Measurements from ENCODE around the gene SLC38A10.

Gene SLC38A10

DNA sequence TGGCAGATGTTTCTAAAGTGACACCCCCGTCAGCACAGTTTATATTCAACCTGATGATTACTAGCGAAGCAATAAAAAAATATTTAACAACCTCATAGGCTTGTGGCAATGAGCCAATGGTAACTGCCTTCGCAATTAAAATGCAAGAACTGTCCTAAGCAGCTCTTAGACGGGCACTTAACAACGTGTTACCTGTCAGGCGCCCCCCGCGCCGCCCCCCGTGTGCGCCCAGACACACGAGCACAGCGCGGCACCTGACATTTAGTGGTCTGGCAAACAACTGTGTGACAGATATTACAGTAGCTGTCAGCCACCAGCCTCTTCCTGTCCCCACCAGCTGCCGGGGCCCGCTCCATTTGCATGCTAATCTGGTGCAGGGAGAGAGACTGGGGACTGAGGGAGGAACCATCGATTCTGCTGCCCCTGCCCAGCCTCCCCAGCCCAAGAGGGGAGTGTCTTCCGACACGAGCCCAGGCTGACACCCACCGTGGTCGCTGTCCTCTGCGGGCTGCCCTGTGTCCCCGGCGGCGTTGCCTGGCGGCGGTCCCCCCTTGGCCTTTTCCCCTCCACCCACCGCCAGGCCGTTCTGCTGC lies 43.3 kb downstream of the SLC38A10 start:
- no peak for DNase-seq

DNA sequence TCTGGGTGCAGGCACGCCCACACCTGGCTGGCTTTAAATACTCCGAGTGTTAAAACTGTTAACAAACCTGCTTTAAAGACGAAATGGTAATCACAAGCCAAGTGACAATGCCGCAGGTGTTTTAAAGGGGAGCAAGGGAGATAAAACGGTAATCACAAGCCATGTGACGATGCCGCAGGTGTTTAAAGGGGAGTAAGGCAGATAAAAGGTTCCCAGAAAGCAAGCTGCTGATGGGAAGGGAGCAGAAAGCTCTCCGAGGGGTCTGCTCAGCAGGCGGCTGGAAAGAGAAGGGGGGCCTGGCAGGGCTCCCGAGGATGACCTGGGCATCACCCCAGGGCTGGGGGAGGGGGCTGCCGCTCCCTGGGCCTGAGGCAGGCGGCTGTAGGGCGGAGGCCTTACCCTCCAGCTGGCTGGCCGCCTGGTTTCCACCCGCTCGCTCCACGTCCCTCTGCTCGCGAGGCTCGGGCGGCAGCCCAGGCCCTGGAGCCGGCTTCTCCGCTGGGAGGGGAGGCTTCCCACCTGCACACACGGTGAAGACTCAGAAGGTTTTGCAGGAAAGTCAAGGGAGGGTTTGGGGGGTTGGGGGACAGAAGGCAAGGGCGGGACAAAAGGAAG lies 43.9 kb downstream of the SLC38A10 start:
- DNase-seq: no peak

DNA sequence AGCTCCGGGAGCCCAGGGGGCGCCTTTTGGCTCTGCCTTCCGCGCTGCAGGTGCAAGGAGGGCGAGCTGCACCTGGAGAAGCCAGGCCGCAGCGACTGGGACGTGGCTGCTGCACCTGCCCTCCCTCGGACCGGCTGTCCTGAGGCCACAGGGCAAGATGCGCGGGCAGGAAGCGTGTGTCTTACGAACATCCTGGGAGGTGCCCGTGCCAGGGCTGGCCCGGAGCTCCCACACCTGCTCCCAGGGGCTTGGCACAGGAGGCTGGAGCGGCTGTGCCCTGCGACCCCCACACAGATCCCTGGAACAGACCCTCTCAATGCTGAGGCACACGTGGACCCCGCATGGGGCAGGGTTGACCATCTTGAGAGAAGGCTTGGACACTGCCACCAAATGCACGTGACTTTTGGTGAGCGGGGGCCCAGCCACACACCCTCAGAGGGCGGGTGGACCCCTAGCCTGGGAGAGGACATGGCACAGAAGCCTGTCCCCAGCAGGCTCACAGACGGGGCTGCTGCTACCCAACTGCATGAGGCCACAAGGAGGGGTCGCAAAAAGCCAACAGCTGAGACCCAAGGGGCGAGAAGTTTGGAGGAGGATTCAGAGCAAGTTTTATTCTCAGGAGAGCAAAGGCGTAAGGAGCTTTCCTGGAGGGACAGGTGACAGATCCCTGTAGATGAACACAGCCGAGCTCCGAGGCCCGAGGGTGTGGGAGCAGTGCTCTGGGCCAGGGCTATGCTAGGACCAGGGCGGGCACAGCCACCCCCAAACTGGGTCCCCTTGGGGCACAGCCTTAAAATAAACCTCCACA lies 44.6 kb downstream of the SLC38A10 start:
- no peak for DNase-seq

DNA sequence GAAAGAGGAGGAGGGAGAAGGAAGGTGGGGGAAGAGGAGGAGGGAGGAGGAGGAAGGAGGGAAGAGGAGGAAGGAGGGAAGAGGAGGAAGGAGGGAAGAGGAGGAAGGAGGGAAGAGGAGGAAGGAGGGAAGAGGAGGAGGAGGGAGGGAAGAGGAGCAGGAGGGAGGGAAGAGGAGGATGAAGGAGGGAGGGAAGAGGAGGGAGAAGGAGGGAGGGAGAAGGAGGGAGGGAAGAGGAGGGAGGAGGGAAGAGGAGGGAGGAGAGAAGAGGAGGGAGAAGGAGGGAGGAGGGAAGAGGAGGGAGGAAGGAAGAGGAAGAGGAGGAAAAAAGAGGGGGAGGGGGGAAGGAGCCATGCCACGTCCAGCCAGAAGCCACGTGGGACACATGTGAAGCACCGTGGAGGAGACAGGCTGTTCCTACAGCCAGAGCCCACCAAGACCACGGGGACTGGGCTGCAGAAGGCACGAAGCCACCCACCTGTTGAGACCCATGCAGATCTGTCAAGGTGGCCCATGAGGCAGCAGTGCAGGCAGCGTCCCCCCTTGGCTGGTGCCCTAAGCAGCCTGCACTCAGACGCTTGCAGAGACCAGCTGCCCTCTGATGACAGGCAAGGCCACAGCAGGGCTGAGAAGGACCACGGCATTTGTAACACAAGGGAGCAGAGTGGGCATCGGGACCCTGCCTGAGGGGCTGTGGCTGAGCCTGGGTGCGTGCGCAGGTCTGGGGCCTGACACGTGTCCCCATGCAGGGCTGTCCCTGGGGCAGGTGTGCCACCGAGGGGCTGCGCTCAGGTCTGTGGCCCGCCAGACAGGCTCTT lies 45.7 kb downstream of the SLC38A10 start:
- DNase-seq: no peak

DNA sequence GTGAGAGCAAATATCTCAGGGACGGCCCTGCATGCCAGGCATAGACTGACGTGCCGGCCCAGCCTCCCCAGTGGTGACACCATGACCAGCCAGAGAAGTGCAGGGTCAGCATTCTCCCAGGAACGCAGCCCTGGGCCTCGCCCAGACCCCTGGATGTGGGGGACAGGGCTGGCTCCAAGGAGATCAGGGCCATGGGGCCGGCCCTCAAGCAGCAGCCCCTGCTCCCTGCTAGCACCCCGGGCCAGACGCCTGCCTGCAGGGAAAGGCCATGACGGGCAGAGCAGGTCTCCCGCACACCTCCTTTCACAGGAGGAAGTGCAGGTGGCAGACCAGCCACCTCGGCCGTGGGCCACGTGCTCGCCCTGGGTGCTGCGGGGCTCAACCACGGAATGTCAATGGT lies 46.5 kb downstream of the SLC38A10 start:
- DNase-seq: no peak

GRCh38 chr17:81247339-81247990 lies 47.6 kb downstream of the SLC38A10 start:
- DNase-seq: no peak

DNA sequence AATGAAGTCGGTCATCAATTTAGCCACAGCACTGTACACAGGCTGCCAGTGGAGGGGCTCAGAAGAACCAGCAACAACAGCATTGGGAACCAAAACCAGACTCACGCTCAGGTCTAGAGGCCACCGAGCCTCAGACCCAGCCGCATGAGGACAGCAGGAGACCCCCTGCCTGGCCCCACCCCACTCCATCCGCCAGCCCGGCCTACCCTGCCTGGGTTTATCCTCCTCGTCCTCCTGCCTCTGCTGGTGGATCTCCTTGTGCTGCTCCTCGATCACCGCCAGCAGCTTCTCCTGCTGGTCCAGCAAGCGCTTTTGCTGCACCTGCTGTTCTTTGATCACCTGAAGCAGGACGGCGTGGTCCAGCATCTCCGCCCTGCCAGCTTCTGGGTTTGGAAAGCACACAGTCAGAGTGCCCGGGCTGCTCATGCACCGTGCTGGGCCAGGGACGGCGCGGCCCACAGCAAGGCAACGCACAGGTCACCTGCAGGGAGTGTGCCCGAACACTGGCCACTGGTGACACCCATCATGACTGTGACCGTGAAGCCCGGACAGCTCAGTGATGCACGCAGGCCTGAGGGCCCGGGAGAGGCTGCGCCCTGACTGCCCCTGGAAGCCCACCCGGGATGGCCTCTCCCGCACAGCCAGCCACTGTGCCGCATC lies 48.3 kb downstream of the SLC38A10 start:
- no peak for DNase-seq

DNA sequence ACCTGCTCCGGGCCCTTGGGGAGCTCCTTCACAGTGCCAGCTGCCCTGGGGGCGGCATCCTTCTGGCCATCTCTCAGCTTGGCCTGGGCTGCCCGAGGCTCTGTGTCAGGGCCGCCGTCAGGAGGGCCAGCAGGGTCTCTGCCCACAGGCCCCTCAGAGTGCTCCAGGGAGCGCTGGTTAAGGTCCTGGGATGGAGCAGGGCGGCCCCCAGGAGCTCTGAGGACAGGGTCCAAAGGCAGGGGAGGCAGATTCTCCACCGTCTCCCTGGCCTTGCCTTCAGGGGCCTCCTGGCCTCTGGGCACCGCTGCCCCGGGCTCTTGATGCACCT lies 48.8 kb downstream of the SLC38A10 start:
- no peak for DNase-seq

DNA sequence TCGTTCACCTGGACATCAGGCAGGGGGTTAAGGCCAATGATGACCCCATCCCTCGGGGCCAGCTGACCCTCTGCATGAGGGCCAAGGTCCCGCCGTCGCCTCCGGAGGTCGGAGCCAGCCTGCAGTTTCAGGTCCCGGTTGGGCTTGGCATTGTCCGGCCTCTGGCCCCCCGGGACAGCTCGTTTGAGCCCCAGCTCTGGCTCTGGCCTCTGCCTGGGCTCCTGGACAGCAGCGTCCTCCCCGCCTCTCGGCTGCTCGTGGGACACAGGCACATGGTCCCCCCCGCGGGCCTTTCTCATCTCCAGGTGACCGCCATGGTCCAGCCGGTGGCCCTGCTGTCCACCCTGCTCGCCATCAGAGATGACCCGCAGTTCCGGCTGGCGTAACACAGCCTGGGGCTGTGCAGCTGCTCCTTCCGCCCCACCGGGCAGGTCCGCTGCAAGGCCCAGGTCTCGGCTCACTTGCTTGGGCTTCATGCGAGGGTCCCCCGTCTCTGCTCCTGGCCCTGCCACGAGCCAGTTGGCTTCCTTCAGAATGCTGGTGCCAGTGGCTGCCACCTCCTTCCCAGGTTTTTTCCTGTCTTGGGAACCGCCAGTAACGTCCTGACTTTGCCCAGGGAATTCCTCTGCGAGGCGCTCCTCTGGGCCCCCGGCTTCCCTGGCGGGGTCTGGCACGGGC lies 49.3 kb downstream of the SLC38A10 start:
- no peak for DNase-seq

DNA sequence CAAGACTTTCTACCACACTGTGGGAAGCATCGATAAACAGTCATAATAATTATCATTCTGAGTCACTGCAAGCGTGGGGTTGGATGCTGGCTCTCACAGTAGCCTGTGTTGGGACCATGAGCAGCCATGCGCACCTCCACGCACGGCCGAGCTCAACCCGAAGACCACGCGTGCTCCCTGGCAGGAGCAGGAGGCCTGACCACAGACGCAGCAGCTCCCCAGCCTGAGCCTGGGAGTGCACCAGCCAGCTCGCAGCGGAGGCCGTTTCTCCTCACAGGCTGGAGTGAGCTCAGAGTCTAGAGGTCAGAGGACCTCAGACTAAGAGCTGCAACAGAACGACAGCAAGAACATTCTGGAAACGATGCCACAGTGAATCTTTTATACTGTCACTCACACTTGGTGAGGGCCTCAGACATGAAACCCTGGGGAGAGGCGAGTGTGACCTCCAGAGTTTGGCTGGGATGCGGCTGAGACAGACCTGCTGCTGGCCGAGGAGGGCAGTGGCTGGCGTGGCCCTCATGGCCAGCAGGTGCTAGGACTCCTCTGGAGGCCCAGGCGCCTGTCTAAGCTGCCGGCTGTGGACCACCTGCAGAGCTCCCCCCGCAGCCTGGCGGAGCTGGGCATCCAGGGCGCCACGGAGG lies 50.0 kb downstream of the SLC38A10 start:
- no peak for DNase-seq

DNA sequence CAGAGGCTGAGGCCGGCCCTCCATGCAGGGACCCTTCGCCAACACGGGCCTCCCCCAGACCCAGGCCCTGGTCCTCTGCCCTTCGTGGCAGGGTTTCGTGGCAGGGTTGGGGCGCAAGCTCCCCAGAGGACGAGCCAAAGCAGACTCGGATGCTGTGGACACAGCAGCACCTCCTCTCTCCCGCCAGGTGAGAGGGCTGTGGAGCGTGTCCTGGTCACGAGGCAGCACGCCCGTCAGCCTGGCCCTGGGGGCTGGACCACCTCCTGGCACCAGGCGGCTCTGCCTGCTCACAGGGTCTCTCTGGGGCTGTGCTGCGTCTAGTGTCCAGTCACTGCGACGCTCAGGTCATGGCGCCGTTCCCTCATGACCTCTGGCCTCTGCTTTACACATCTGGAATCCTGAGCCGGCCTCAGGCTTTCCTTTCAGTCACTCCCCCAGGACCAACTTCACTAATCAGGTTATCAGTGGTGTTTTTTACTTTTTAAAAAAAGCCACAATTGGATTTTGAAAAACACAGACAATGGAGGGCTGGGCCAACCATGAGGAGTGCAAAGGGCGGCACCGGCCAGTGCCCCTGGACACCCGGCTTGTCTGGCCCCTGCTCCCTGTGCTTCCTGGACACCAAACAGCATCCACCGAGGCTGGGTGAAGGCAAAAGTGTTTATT lies 50.6 kb downstream of the SLC38A10 start:
- DNase-seq: no peak

DNA sequence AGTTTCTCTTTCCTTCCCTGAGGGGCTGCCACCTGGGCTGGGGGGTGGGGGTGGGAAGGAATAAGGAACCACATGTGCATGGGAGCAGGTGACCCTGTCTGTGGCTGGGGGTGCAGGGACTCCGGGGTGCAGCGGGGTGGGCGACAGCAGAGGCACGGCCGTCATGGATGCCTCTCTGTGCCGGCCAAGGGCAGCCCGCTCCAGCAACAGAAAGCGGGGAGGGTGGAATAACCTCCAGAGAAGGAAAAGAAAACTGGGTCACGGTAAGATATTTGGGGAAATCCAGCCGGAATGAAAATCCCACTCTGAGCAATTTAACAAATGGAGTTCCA lies 51.8 kb downstream of the SLC38A10 start:
- DNase-seq: no peak

DNA sequence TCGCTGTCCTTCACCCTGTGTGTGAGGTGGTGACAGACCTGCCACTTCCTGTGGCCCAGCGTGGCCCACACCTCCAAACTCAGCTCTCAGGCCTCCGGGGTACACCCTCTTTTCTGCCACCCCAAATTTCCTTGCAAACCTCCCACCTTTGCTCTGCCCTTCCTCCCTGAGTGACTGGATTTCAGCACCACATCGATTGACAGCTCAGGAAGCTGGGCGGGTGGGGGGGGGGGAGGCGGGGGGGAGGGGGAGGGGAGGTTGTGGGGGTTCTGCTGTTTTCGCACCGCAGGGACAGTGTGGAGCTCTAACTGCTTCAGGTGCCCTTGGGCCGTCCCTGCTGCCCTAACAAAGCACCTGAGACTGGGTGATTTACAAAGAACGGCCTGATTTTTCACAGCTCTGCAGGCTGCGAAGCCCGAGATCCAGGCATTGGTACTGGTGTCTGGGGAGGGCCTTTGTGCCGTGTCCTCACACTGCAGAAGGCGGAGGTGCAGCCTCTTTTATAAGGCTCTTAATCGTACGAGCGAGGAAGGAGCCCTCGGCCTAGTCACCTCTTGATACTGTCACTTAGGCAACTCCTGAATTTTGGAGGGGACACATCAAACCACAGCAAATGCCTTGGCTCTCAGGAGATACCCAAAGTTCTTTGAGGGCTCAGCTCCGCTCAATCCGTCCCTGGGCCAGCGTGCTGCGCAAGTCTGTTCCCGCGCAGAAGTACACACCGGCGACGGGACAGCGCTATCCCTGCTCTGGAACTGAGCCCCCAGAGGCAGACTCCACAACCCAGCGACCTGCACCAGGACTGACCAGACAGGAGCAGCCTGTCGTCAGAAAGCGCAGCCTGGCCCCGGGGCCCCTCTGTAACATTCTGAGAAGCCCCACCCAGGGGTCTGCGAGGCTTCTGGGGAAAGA lies 52.4 kb downstream of the SLC38A10 start:
- DNase-seq: no peak

DNA sequence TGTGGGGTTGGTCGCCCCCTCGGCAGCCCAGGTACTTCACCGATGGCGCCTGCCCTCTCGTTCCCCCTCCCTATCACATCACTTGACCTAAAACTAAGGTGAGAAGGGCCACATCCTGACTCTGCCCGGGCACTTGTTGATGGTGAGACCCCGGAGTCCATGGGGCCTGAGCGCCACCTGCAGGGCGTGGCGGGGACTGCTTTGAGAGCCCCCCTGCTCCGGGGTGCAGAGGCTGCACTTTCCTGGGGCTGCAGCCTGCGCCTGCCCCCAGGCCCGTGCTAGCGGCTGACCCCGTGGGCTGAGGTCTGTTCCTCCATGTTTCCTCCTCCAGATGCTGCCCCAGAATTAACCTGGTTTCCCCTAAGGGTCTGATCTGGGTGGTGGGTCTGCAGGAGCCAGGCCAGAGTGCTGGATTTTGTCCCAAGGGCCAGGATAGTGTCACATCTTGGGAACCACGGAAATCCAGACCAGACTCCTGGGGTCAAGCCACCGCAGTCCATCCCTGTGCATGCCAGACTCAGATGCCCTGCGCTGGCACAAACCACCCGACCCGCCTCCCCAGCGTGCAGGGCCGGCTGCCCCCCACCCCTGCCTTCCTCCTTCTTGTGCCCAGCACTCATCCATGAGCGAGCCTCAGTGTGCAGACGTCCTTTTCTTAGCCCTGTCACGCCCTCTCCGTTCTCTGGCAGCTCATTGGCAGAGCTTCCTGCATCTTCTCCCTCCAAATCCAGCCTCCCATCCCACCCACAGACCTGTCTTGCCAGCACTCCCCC lies 53.3 kb downstream of the SLC38A10 start:
- peak; percentile 19 for DNase-seq

GRCh38 chr17:81241203-81241602 lies 53.9 kb downstream of the SLC38A10 start:
- DNase-seq: no peak

- no peak for DNase-seq
Observed at GRCh38 chr17:81240761-81241160, 54.3 kb downstream of the SLC38A10 start.

- no peak for DNase-seq
Observed at GRCh38 chr17:81239714-81240555, 55.2 kb downstream of the SLC38A10 start.
